Activated gamma-delta T cell (primary cell): ENCODE measurements around the gene SEL1L3.
"Not testable (repeated sequence)": the region's sequence is repeated elsewhere in the genome, so short reads cannot be mapped to it uniquely, and the experiment has no call there.

Source experiments
- DNase-seq: peaks from one replicate; lab custom pipeline; 2025; lab: John Stamatoyannopoulos, UW
- total RNA-seq, 2 donors: gene quantifications; one replicate each; lab custom pipeline; 2026; lab: John Stamatoyannopoulos, UW

SEL1L3 gene
- total RNA-seq = 129 to 130 reads per million in 2 donors

GRCh38 chr4:25862411-25863346 is at the start of gene SEL1L3:
Gene SEL1L3 (minus strand): TSS chr4:25862988. CDS start chr4:25862836, 152 bp downstream.
- peak; percentile 49 for DNase-seq

- DNase-seq = no peak
Measured at GRCh38 chr4:25911356-25911755, 48.6 kb upstream of the SEL1L3 start.

- DNase-seq = no peak
Measured at GRCh38 chr4:25908491-25908901, 45.7 kb upstream of the SEL1L3 start.

GRCh38 chr4:25906113-25906512 is 43.3 kb upstream of the SEL1L3 start:
- not testable (repeated sequence) for DNase-seq

- DNase-seq = no peak
Measured at GRCh38 chr4:25905371-25905770, 42.6 kb upstream of the SEL1L3 start.

GRCh38 chr4:25904748-25905082 is 41.9 kb upstream of the SEL1L3 start:
- no peak for DNase-seq

GRCh38 chr4:25903900-25904747 is 41.3 kb upstream of the SEL1L3 start:
- DNase-seq = no peak

- DNase-seq = no peak
Measured at GRCh38 chr4:25901030-25901430, 38.2 kb upstream of the SEL1L3 start.

- no peak for DNase-seq
Measured at GRCh38 chr4:25900310-25900709, 37.5 kb upstream of the SEL1L3 start.

- DNase-seq = no peak
Measured at GRCh38 chr4:25896776-25897539, 34.2 kb upstream of the SEL1L3 start.

- no peak for DNase-seq
Measured at GRCh38 chr4:25892796-25893195, 30.0 kb upstream of the SEL1L3 start.

GRCh38 chr4:25890571-25891485 is 28.0 kb upstream of the SEL1L3 start:
- DNase-seq = no peak

- no peak for DNase-seq
Measured at GRCh38 chr4:25889589-25890503, 27.1 kb upstream of the SEL1L3 start.

GRCh38 chr4:25888781-25889180 is 26.0 kb upstream of the SEL1L3 start:
- no peak for DNase-seq

GRCh38 chr4:25884031-25884782 is 21.4 kb upstream of the SEL1L3 start:
- DNase-seq = no peak

- DNase-seq = no peak
Measured at GRCh38 chr4:25883565-25883964, 20.8 kb upstream of the SEL1L3 start.

GRCh38 chr4:25882226-25882625 is 19.4 kb upstream of the SEL1L3 start:
- DNase-seq = no peak

GRCh38 chr4:25881193-25881592 is 18.4 kb upstream of the SEL1L3 start:
- DNase-seq = no peak
